Measurements from ENCODE around the gene SHISA6. TPM values are rescaled to one million over a fixed set of nuclear protein-coding genes. Genes with fewer than 3 reads are reported as not detected.

SHISA6 gene
- total and polyA plus RNA-seq, 11 donors: 0.16 to 1.0 (median 0.29) TPM

DNA sequence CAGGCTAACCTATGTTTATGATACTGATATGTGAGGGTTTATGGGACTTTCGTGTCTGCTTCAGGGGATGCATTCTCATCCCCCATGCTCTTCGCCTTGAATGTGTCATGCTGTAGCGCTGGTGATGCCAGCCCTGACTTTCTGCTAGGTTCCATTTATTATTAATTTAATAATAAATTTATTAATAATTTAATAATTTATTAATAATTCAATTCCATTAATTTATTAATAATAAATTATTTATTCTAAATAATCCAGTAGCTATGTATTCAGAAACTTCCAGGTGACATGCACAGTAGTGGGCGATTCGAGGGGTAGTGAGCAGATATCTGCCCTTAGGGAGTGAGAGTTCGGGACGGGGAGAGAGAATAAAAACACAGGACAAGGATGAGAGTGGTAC is 49.8 kb downstream of the SHISA6 start:
- ATAC-seq (no peak), DNase-seq (no peak)
- 90 to 94% (median 92%) methylated on average over 7 of the region's 7 CpGs for WGBS, 4 donors
- H3K27ac ChIP-seq: no peak overlapping the region
- TF ChIP-seq CTCF (IDR thresholded peaks at IDR 0.05): no peak
- TF ChIP-seq POLR2A (IDR thresholded peaks at IDR 0.05): no peak
- H3K4me1 ChIP-seq: no peaks in the 10 kb centered on the region
- intact Hi-C loops (cut with DNase I): no loop called here
- H3K4me3 ChIP-seq: no peak overlapping the region
- no peaks in the 10 kb centered on the region for H3K36me3 ChIP-seq
- H3K27me3 ChIP-seq: peaks cover 0 to 8% (median 0%) of the 10 kb centered on the region in 9 donors
- H3K9me3 ChIP-seq: no peaks in the 10 kb centered on the region

DNA sequence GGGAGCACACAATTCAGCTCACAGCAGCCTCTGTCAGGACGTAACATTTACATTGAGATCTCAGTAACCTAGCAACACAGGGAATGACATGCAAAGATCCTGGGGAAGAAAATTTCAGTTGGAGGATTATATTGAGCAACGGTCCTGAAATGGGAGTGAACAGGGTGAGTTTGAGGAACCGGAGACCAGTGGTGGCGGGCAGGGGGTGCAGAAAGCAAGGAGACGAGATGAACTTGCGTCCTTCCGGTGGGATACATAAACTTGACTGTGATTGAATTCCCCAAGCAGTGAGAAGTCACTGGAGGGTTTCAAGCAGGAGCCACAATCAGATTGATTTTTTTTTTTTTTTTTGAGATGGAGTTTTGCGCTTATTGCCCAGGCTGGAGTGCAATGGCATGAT is 51.5 kb downstream of the SHISA6 start:
- no peak overlapping the region for H3K27ac ChIP-seq
- 91 to 94% (median 92%) methylated on average over 8 of the region's 8 CpGs for WGBS, 4 donors
- no peak overlapping the region for H3K4me3 ChIP-seq
- no peaks in the 10 kb centered on the region for H3K36me3 ChIP-seq
- DNase-seq: no peak
- no peak for ATAC-seq
- H3K27me3 ChIP-seq: peaks cover 0 to 6% (median 0%) of the 10 kb centered on the region in 9 donors
- intact Hi-C loops (cut with DNase I): no loop called here
- no peak for TF ChIP-seq CTCF (IDR thresholded peaks at IDR 0.05)
- TF ChIP-seq POLR2A (IDR thresholded peaks at IDR 0.05): no peak
- no peaks in the 10 kb centered on the region for H3K4me1 ChIP-seq
- H3K9me3 ChIP-seq: no peaks in the 10 kb centered on the region

DNA sequence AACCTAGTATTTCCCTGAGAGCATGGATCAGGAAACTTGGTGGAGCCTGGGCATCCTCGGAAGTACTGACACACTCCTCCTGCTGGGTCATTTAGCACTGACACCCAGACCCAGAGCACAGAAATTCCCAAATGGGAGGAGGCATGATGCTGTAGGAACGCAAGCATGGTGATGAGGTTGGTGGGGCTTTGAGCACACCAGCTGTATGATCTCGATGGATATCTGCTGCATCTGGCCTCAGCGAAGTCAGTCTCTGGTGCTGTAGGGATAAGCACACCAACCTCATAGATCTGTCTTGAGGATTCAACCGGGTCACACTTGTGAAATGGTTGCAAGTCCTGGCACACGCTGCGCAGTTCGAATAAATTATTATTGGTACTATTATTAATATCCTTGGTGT is 52.5 kb downstream of the SHISA6 start:
- DNase-seq (no peak), ATAC-seq (no peak)
- intact Hi-C loops (cut with DNase I): no loop called here
- WGBS, 4 donors: 76 to 83% (median 80%) methylated on average over 8 of the region's 8 CpGs
- Histone ChIP-seq H3K4me3 (no peak overlapping the region), H3K9me3 (no peaks in the 10 kb centered on the region), H3K27me3 (no peaks in the 10 kb centered on the region), H3K4me1 (no peaks in the 10 kb centered on the region), H3K27ac (no peak overlapping the region), H3K36me3 (no peaks in the 10 kb centered on the region)
- no peak for TF ChIP-seq POLR2A (IDR thresholded peaks at IDR 0.05)

DNA sequence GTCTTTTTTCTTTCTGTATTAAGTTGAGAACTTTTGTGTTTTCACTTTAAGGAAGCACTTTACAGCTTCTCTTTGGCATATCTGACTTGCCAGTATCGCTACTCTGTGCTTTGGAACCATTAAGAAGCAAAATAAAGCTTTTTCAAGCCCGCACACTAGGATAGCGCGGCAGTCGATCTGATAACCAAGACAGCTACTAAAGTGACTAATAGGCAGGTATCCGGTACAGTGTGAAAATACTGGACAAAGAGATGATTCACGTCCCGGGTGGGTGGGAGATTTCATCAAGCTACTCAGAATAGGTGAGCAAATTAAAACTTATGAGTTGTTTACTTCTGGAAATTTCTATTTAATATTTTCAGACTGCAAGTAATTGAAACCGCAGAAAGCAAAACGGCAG is 53.8 kb downstream of the SHISA6 start:
- no peak for DNase-seq

More for the DNA sequence above, 53.8 kb downstream of the SHISA6 start:
- intact Hi-C loops (cut with DNase I): no loop called here
- no peak overlapping the region for H3K27ac ChIP-seq
- WGBS, 4 donors: 92 to 94% (median 93%) methylated on average over 10 of the region's 10 CpGs
- H3K9me3 ChIP-seq: no peaks in the 10 kb centered on the region
- H3K4me1 ChIP-seq: no peaks in the 10 kb centered on the region
- H3K4me3 ChIP-seq: no peak overlapping the region
- no peak for TF ChIP-seq POLR2A (IDR thresholded peaks at IDR 0.05)
- TF ChIP-seq CTCF (IDR thresholded peaks at IDR 0.05): no peak
- no peaks in the 10 kb centered on the region for H3K36me3 ChIP-seq
- no peaks in the 10 kb centered on the region for H3K27me3 ChIP-seq
- ATAC-seq: no peak

All from heart left ventricle (tissue), 16 donors.